Chondrocyte (in vitro differentiated cells): ENCODE measurements around the gene TPPP. TPM values are rescaled to one million over a fixed set of nuclear protein-coding genes. Genes with fewer than 3 reads are reported as not detected.

ENCODE experiments used
- DNase-seq: peaks from one replicate; pipeline ENCODE4 v3.0.0; 2021; ENCODE audit warnings: mixed read lengths, low spot score
- H3K27ac Mint-ChIP-seq: one replicate; pipeline ENCODE4 v1.8.0; 2021; ENCODE audit warnings: mild to moderate bottlenecking, moderate library complexity, mixed read lengths; ENCODE audit not compliant: unreplicated experiment
- H3K27me3 Mint-ChIP-seq: 2 replicates; pipeline ENCODE4 v1.8.0; 2021; ENCODE audit warnings: low read depth, mixed read lengths
- H3K36me3 Mint-ChIP-seq: 2 replicates; pipeline ENCODE4 v1.8.0; 2021; ENCODE audit warnings: low read depth, mixed read lengths
- H3K4me1 Mint-ChIP-seq: 2 replicates; pipeline ENCODE4 v1.8.0; 2021; ENCODE audit warnings: low read depth, mild to moderate bottlenecking, mixed read lengths
- H3K4me3 Mint-ChIP-seq: one replicate; pipeline ENCODE4 v1.8.0; 2021; ENCODE audit warnings: mild to moderate bottlenecking, moderate library complexity, mixed read lengths; ENCODE audit not compliant: unreplicated experiment
- H3K9me3 Mint-ChIP-seq: 2 replicates; pipeline ENCODE4 v1.8.0; 2021; ENCODE audit warnings: low read depth, mixed read lengths
- total RNA-seq: library from RNA; stranded (reverse); gene quantifications from 3 replicates; pipeline ENCODE4 v1.2.1, GENCODE V29; 2021
- TF ChIP-seq, protein P1 (sequence below): fragments of 200-600 bp; sonication (generic); IDR thresholded peaks from 2 replicates; pipeline ENCODE4 v1.5.0; 2021; ENCODE audit warnings: antibody characterized with exemption, mild to moderate bottlenecking, moderate library complexity

The TPPP gene
- total RNA-seq, 1 donor from 2014 or later: 0.70 TPM

DNA sequence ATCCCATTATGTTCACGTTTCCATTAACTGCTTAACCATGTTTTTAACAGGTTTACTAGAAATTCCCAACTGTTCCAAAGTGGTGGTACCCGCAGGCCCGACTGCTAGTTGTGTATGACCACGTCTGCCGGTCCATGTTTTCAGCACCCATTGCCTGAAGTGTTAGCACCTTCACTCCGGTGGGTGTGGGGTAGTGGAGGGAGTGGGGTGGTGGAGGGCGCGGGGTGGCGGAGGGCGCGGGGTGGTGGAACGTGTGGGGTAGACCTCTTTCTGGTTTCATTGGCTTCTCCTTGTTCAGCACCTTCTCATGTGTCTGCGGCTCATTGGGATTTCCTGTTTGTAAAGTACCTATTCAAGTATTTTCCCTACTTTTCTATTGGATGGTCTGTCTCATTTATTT, 37.7 kb downstream of the TPPP start:
- TF ChIP-seq, protein P1, sequence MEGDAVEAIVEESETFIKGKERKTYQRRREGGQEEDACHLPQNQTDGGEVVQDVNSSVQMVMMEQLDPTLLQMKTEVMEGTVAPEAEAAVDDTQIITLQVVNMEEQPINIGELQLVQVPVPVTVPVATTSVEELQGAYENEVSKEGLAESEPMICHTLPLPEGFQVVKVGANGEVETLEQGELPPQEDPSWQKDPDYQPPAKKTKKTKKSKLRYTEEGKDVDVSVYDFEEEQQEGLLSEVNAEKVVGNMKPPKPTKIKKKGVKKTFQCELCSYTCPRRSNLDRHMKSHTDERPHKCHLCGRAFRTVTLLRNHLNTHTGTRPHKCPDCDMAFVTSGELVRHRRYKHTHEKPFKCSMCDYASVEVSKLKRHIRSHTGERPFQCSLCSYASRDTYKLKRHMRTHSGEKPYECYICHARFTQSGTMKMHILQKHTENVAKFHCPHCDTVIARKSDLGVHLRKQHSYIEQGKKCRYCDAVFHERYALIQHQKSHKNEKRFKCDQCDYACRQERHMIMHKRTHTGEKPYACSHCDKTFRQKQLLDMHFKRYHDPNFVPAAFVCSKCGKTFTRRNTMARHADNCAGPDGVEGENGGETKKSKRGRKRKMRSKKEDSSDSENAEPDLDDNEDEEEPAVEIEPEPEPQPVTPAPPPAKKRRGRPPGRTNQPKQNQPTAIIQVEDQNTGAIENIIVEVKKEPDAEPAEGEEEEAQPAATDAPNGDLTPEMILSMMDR: no peak
- H3K4me1 Mint-ChIP-seq: no peaks in the 10 kb centered on the region

DNA sequence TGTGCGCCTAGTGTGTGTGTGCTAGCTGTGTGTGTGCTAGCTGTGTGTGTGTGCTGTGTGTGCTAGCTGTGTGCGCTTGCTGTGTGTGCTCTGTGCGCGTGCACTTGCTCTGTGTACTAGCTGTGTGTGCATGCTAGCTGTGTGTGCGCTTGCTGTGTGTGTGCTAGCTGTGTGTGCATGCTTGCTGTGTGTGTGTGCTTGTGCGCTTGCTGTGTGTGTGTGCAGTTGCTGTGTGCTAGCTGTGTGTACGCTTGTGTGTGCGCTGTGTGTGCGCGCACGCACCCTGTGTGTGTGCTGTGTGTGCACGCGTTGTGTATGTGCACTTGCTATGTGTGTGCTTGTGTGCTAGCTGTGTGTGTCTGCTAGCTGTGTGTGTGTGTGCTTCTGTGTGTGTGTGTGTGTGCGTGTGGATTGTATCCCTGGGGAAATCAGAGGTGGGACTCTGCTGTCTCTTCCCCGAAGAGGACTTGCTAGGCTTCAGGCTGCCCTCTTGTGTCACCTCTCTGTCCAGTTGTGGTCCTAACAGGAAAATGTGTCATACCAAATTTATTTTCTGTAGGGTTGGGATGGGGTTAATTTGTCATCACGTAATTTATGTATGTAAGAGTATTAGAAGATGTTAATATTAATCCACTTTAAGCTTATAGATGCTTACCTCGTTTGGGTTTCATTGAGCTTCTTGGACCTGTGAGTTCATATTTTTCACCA, 38.9 kb downstream of the TPPP start:
- Mint-ChIP-seq H3K27me3 (no peaks in the 10 kb centered on the region), H3K4me1 (no peaks in the 10 kb centered on the region), H3K27ac (no peak overlapping the region), H3K36me3 (peaks cover 10% of the 10 kb centered on the region), H3K9me3 (peaks cover 8% of the 10 kb centered on the region), H3K4me3 (no peak overlapping the region)
- peak; percentile 30 for DNase-seq
- TF ChIP-seq, protein P1: no peak

More for the DNA sequence above, 37.7 kb downstream of the TPPP start:
- H3K9me3 Mint-ChIP-seq: peaks cover 8% of the 10 kb centered on the region
- H3K27ac Mint-ChIP-seq: no peak overlapping the region
- no peaks in the 10 kb centered on the region for H3K27me3 Mint-ChIP-seq
- H3K36me3 Mint-ChIP-seq: peaks cover 11% of the 10 kb centered on the region
- peak; percentile 30 for DNase-seq
- no peak overlapping the region for H3K4me3 Mint-ChIP-seq

DNA sequence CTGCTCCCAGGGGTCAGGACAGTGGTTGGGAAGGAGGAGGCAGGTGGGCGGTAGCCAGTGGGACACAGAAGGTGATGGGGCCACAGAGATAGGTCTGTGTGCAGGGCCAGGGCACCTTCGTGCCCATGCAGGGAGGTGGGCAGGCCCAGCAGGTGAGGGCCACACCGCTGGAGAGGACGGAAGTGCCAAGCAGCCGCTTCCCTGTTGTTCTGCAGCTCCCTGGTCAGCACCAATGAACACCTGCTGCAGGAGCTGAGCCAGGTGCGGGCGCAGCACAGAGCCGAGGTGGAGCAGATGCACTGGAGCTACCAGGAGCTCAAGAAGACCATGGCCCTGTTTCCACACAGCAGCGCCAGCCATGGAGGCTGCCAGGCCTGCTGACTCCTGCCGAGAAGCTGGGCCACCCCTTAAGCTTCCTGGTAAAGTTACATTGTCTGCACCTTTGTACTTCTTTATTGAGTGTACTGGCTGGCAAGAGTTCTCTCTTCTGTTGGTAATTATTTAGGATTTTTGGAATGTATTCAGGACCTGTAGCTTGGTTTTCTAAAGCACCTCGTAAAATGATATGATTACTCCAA, 40.3 kb downstream of the TPPP start:
- TF ChIP-seq, protein P1: no peak
- Mint-ChIP-seq H3K27me3 (no peaks in the 10 kb centered on the region), H3K27ac (no peak overlapping the region), H3K9me3 (peaks cover 4% of the 10 kb centered on the region), H3K4me3 (no peak overlapping the region), H3K36me3 (peaks cover 5% of the 10 kb centered on the region), H3K4me1 (no peaks in the 10 kb centered on the region)
- DNase-seq: peak; percentile 81

DNA sequence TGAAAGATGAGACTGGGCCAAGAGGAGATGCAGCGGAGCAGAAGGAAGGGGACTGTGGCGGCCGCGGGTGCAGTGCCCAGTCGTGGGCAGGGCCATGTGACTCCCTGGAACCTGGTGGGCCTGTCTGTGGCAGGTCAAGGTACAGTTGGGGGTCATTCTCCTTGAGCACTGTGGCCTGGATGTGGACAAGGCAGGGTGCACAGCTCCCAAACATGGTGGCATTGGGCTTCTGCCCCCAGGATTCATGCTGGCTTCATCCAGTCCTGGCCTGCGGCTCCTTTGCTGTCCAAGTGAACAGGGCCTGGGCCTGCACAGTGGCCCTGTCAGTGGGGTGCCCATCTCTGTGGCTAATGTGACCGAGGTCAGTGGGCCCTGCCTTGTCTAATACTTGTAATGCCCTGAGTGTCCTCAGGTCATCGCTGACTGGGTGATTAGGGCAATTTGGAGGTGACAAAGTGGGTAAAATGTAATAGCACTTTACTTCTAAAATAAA, 41.1 kb downstream of the TPPP start:
- Mint-ChIP-seq H3K4me3 (no peak overlapping the region), H3K27me3 (no peaks in the 10 kb centered on the region), H3K27ac (no peak overlapping the region), H3K36me3 (peaks cover 2% of the 10 kb centered on the region), H3K9me3 (no peaks in the 10 kb centered on the region), H3K4me1 (no peaks in the 10 kb centered on the region)
- DNase-seq: peak; percentile 68
- TF ChIP-seq, protein P1: no peak

DNA sequence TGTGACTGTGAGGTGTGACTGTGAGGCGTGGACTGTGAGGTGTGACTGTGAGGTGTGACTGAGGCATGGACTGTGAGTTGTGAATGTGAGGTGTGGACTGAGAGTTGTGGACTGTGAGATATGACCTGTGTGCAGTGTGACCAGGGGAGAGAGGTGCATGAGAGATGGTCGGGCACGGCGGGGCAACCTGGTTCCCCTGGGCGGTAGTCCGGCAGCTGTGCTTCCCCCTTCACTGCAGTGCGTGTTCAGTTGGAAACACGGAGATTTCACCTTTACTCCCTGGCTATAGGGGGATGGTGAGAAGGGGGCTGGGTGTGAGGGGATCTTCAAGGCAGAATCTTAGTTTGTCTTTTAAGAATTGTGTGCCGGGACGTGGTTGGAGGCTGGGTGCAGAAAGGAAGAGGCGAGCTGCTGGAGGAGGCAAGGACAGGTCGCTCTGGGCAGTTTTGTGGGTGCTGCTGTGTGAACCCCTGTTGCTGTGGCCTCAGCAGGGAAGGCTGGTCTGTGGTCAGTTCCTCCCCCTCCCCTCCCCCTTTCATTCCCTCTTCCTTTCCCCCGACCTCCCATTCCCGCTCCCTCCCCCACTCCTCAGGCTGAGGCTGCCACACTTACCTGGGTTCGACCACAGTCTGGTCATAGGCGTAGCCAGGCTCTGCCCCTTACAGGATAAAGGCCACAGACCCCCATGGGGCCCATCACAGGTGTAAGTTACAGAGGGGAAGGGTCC, 41.7 kb downstream of the TPPP start:
- peak; percentile 67 for DNase-seq
- H3K9me3 Mint-ChIP-seq: no peaks in the 10 kb centered on the region
- no peak overlapping the region for H3K4me3 Mint-ChIP-seq
- TF ChIP-seq, protein P1: no peak
- H3K36me3 Mint-ChIP-seq: peaks cover 2% of the 10 kb centered on the region
- H3K27me3 Mint-ChIP-seq: no peaks in the 10 kb centered on the region
- no peak overlapping the region for H3K27ac Mint-ChIP-seq
- no peaks in the 10 kb centered on the region for H3K4me1 Mint-ChIP-seq
